HTERT RPE-1 (cell line): ENCODE results near the gene HSPA12A.
"Not testable (repeated sequence)": the region's sequence is repeated elsewhere in the genome, so short reads cannot be mapped to it uniquely, and the experiment has no call there.

Experiments used
- in situ Hi-C: fragments of 300-500 bp; cut with MboI; formaldehyde crosslinking; loops from 4 replicates; pipeline ENCODE4 v1.14.3; 2020; ENCODE audit warnings: low sequenced_read_pairs

Gene HSPA12A

DNA sequence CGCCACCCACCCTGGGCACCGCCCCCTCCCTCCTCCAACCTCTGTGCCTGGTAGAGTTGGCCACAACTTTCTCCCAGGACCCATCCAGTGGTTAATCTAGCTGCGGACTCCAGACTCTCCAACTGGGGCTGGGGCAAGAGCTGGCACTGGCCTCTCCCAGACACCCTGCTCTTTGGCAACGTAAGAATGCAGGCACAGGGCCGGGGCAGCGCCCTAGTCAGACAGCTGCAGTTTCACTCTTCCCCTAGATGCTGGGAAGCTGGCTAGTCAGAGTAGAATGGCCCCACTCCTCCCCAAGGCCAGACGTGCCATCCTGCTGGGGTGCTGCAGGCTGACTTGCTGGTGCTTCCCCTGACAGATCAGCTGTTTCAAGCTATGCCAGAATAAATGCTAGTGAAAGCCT is 22.1 kb downstream of the HSPA12A start:
- in situ Hi-C loops, result no loop called here

- in situ Hi-C loops, result no loop called here
Observed at GRCh38 chr10:116719804-116720203, 22.6 kb downstream of the HSPA12A start.

GRCh38 chr10:116718058-116718457 is 24.3 kb downstream of the HSPA12A start:
- in situ Hi-C loops, result no loop called here

DNA sequence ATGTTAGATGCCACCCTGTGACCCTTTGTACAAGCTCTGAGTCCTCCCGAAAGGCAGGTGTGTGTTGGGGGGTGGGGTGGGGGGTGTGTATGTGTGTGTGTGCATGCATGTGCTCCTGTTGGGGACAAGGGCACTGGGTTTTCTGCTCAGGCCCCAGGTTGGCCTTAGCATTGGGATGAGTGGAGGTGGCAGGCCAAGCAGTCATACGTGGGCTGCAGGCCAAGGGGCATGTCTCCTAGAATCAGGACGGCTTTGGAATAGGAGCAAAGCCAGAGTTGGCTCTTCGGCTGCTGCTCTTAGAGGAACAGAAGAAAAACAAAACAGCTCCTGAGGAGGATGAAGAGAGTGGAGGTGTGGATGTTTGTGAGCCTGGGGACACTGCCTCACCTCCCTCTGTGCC is 26.0 kb downstream of the HSPA12A start:
- in situ Hi-C loops, result no loop called here

- in situ Hi-C loops, result no loop called here
Observed at GRCh38 chr10:116715839-116716377, 26.5 kb downstream of the HSPA12A start.

- in situ Hi-C loops, result no loop called here
Observed at GRCh38 chr10:116715341-116715740, 27.0 kb downstream of the HSPA12A start.

- in situ Hi-C loops, result no loop called here
Observed at GRCh38 chr10:116713846-116714245, 28.5 kb downstream of the HSPA12A start.

DNA sequence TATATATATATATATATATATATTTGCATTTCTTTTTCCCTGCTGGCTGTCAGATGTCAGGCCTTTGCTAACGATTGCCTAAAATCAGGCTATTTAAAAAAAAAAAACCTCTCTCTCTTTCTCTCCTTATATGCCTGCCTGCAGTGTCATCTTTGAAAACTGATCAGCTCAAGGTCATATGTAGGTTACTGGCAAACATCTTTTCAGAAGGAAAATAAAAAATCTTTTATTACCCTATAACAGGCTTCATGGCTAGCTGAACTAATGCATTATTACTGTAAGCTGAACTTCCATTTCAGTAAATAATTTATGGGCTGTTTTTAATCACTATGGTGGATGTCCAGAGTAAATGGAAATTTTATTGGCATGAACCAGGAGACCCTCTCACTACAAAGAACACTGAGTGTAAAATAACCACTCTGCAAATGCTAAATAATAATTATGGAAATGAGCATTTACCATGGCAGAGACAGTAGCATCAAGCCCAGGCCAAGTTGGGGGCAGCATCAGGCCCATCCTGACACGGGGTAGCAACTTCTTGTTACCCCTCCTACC is 29.3 kb downstream of the HSPA12A start:
- in situ Hi-C loops, result no loop called here

DNA sequence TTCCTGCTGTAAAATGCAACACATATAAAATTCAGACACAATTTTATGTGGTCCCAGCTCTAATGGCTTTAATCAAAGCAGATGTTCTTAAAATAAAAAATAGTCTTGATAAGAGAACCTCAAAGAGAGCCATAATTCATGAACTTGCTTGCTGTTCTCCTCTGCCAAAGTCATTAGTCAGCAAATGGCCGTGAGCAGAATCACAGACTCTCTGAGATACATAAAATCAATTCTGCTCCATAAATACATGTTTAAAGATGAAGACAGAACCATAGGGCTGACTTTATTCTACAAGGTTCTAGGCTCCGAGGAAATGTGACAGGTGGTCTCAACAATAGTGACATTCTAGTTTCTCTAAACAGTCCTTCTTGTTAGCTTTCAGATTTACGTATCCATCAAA is 29.8 kb downstream of the HSPA12A start:
- in situ Hi-C loops, result no loop called here

DNA sequence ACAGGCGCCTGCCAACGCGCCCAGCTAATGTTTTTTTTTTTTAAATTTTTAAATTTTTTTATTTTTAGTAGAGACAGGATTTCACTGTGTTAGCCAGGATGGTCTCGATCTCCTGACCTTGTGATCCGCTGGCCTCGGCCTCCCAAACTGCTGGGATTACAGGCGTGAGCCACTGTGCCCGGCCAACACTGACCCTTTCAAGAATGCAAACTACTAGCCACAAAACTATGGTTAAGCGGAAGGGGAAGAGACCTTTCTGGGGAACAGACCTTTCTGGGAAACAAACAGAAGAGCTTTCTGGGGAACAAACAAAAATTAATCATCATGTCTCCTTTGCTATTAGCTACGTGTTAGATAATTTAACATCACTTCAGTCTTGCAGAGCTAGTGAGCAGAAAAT is 30.6 kb downstream of the HSPA12A start:
- in situ Hi-C loops, result not testable (repeated sequence)

DNA sequence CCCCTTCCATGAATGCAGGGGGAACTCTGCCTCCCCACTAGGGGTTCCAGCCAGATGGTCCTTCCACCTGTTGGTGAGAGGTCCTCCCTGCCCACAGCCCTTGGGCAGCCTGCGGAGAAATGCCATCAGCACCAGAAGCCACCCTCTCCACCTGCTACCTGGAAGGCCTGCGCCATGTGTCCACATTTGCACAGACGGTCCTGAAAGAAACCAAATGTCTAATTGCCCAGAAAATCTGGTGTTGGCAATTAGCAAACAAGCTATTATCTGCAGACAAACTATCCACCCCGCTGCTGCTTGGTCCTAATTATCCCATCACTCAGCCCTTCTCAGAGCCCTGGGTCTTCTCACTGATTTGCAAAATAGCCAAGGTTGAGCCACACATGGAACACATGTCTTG is 32.3 kb downstream of the HSPA12A start:
- in situ Hi-C loops, result no loop called here

DNA sequence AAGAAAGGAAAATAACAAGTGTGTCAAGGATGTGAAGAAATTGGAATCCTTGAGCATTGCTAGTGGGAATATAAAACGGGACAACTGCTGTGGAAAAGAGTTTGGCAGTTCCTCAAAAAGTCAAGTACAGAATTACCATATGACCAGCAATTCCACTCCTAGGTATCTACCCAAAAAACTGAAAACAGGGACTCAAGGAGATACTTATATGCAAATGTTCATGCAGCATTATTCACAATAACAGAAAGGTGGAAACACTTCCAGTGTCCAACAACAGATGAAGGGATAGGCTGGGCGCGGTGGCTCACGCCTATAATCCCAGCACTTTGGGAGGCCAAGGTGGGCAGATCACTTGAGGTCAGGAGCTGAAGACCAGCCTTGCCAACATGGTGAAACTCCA is 33.5 kb downstream of the HSPA12A start:
- in situ Hi-C loops, result no loop called here

- in situ Hi-C loops, result no loop called here
Observed at GRCh38 chr10:116708391-116708821, 34.0 kb downstream of the HSPA12A start.

GRCh38 chr10:116707981-116708380 is 34.4 kb downstream of the HSPA12A start:
- in situ Hi-C loops, result no loop called here

GRCh38 chr10:116706281-116706680 is 36.1 kb downstream of the HSPA12A start:
- in situ Hi-C loops, result no loop called here

GRCh38 chr10:116705498-116705897 is 36.9 kb downstream of the HSPA12A start:
- in situ Hi-C loops, result no loop called here

DNA sequence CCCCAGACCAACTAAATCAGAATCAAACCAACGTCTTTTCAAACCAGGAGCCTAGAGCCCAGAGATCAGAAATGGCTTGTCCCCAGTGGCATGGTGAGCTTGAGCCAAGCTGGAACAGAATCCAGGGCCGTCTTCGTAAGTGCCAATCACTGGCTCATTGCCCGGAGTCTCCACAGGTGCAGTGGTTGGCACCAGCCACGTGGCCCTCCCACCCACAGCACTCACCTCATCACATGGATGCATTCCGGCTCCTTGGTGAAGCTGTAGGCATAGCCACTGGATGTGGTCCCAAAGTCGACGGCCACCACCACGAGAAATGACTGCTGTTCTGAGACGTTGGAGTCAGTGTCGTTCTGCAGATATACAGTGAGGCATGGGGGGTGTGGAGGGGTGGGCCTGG is 37.4 kb downstream of the HSPA12A start:
- in situ Hi-C loops, result no loop called here

DNA sequence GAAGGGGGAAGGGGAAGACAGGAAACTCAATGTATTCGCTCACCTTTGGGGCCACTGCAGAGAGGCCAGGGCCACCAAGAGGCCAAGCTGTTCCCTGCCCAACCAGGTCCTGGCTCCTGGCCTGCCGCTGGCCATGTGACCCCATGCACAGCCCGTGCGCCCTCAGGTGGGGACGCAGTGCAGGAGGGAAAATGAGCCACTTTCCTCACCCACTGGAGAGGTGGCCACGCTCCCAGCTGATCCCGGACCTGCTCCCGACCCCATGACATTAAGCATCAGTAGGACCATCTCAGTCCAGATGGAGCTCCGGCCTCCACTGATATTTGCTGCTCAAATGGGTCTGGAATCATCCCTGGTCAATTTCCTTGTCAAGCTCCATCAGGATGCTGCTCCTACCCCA is 40.2 kb downstream of the HSPA12A start:
- in situ Hi-C loops, result no loop called here

GRCh38 chr10:116699471-116700150 is 42.8 kb downstream of the HSPA12A start:
- in situ Hi-C loops, result no loop called here

GRCh38 chr10:116699049-116699448 is 43.3 kb downstream of the HSPA12A start:
- in situ Hi-C loops, result no loop called here

DNA sequence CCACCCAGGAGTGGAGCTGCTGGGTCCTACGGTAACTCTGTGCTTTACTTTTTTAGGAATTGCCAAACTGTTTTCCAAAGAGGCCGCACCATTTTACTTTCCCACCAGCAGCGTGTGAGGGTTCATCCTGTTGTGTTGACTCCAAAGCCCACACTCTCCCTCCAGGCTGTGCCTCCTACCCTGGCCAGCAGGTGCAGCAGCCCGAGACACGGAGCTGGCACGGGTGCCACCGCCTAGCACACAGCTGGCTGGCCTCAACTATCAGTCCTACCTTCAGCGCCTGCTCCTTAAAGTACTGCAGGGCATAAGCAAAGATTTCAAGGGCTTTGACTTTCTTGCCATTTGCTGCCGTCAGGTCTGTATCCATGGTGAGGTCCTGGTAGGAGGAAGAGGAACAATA is 44.0 kb downstream of the HSPA12A start:
- in situ Hi-C loops, result no loop called here

DNA sequence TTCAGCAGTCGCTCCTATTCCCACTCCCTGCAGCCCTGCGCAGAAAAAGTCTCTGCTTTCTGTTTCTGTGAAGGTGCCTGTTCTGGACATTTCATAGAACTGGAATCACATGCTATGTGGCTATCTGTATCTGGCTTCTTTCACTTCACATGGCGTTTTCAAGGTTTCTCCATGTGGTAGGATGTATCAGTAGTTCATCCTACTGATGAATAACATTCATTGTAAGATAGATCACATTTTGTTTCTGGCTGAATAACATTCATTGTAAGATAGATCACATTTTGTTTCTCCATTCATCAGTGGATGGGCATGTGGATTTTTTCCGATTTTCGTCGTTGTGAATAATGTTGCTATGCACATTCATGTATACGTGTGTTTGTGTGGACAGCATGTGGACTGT is 44.5 kb downstream of the HSPA12A start:
- in situ Hi-C loops, result no loop called here

DNA sequence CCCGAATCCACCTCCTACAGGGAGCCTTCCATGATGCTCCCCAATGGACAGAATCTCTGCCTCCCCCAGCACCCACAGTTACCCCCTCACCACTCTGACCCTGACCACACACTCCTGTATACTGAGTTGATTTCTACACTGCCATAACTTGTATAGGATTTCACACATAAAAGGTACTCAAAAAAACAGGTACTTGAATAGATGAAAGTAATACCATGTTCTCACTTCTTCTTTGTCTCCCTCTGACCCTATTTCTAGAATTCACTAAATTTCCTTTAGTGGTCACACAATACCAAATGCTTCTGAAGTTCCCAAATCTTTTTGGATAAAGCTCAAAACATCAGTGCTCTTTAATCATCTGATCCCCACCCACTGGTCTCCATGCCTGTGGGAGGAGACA is 45.4 kb downstream of the HSPA12A start:
- in situ Hi-C loops, result no loop called here
